ENCODE measurements around the gene TWF1.

Gene TWF1

GRCh38 chr12:43749016-43749415 is 57.1 kb downstream of the TWF1 start:
- DNase-seq: no peak
- in situ Hi-C loops (cut with MboI; ENCODE audit: low pct_unique_long_range_greater_than_20kb, low sequenced_read_pairs): no loop called here

- DNase-seq: no peak
- in situ Hi-C loops (cut with MboI; ENCODE audit: low pct_unique_long_range_greater_than_20kb, low sequenced_read_pairs): no loop called here
Measured at GRCh38 chr12:43744826-43745225, 61.3 kb downstream of the TWF1 start.
